IPS-15b (cell line): ENCODE results near the gene PIK3R2.
"Not testable (repeated sequence)": the region's sequence is repeated elsewhere in the genome, so short reads cannot be mapped to it uniquely, and the experiment has no call there.

Experiments
- H3K27me3 ChIP-seq: one replicate; pipeline ENCODE4 v1.6.1; 2013; ENCODE audit warnings: low read length; ENCODE audit not compliant: control insufficient read depth, insufficient read depth
- H3K36me3 ChIP-seq: one replicate; pipeline ENCODE4 v1.6.1; 2013; ENCODE audit warnings: low read length; ENCODE audit not compliant: control insufficient read depth, insufficient read depth
- H3K4me1 ChIP-seq: one replicate; pipeline ENCODE4 v1.6.1; 2013; ENCODE audit warnings: mild to moderate bottlenecking, low read length; ENCODE audit not compliant: control insufficient read depth, insufficient read depth
- H3K4me3 ChIP-seq: one replicate; pipeline ENCODE4 v1.5.1; 2013; ENCODE audit warnings: low read depth, low read length
- H3K9ac ChIP-seq: one replicate; pipeline ENCODE4 v1.6.1; 2013; ENCODE audit warnings: low read depth, mild to moderate bottlenecking, low read length
- H3K9me3 ChIP-seq: one replicate; pipeline ENCODE4 v1.6.1; 2013; ENCODE audit warnings: mild to moderate bottlenecking, low read length; ENCODE audit not compliant: control insufficient read depth, insufficient read depth

PIK3R2 gene

DNA sequence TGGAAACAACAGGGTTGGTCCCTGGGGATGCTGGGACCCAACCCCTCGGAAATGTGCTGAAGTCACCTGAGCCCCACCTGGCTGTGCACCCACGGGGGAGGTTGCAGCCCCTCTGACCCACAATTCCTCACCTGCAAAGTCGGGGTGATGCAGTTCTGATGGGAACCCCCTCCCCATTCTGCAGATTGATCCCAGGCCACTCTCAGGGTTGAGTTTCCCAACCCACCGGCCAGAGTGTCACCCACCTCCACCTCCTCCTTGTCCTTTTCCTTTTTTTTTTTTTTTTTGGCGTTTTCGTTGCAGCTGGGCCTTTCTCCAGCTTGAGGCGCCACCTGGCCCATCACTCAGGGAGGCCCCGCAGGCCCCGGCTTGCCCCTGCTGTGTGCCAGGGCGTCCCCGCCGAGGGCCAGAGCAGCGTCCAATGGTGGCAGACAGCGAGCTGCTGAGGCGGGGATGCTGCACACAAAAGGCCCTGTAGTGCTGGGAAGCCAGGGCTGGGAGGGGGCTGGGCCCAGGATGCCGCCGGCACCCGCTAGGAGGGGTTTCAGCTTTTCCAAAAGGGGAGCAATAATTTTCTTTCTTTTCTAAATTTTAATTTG is 4.6 kb downstream of the PIK3R2 start:
- Histone ChIP-seq H3K36me3 (peaks cover 18% of the 10 kb centered on the region), H3K9me3 (no peaks in the 10 kb centered on the region), H3K9ac (no peak overlapping the region), H3K4me3 (no peak overlapping the region), H3K4me1 (peaks cover 4% of the 10 kb centered on the region), H3K27me3 (no peaks in the 10 kb centered on the region)

DNA sequence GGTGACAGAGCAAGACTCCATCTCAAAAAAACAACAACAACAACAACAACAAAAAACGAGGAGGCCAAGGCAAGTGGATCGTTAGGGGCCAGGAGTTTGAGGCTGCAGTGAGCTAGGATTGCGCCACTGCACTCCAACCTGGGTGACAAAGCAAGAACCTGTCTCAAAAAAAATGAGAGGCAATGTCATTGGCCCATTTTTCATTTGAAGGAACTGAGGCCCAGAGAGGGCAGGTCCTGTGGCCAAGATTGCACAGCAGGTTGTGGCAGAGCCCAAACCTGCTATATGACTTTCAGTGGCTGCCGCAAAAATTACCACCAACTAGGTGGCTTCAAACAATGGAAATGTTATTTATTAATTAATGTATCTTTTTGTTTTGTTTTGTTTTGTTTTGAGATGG is 5.5 kb downstream of the PIK3R2 start:
- Histone ChIP-seq H3K9ac (no peak overlapping the region), H3K27me3 (no peaks in the 10 kb centered on the region), H3K36me3 (peaks cover 27% of the 10 kb centered on the region), H3K9me3 (no peaks in the 10 kb centered on the region), H3K4me1 (peaks cover 4% of the 10 kb centered on the region), H3K4me3 (no peak overlapping the region)

DNA sequence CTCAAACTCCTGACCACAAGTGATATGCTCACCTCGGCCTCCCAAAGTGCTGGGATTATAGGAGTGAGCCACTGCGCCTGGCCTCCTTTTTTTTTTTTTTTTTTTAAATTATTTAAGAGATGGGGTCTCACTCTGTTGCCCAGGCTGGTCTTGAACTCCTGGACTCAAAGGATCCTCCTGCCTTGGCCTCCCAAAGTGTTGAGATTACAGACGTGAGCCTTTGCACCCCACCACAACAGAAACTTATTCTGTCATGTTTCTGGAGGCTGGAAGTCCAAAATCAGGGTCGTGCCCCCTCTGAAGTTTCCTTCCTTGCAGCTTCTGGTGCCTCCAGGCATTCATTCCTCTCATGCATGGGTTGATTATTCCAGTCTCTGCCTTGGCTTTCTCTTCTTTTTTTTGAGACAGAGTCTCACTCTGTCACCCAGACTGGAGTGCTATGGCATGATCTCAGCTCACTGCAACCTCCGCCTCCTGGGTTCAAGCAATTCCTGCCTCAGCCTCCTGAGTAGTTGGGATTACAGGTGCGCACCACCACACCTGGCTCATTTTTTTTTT is 6.2 kb downstream of the PIK3R2 start:
- H3K4me1 ChIP-seq, H3K4me3 ChIP-seq, H3K27me3 ChIP-seq, H3K9ac ChIP-seq, H3K9me3 ChIP-seq: not testable (repeated sequence)
- peaks cover 30% of the 10 kb centered on the region for H3K36me3 ChIP-seq

- Histone ChIP-seq H3K4me3 (no peak overlapping the region), H3K27me3 (no peaks in the 10 kb centered on the region), H3K4me1 (peaks cover 2% of the 10 kb centered on the region), H3K36me3 (peaks cover 33% of the 10 kb centered on the region), H3K9me3 (no peaks in the 10 kb centered on the region), H3K9ac (no peak overlapping the region)
Observed at GRCh38 chr19:18159810-18160209, 6.8 kb downstream of the PIK3R2 start.

DNA sequence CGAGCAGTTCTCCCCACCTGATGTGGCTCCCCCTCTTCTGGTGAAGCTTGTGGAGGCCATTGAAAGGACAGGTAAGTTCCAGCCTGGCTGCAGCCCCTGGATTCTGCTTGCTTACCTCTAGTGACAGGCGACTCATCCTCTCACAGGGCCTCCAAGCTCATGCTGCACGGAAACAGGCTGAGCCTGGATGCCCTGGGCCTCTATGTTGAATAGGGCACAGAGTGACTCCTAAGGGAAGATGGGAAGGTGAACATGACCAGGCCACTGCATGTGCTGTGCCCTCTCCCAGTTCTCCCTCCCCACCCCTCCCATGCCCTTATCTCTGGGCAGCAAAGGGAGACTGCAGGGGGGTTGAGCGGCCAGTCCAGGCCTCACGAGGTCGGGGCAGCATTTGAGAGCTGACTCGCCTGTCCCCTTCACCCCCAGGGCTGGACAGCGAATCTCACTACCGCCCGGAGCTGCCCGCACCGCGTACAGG is 7.6 kb downstream of the PIK3R2 start:
- Histone ChIP-seq H3K4me3 (peak overlapping the region; percentile 26), H3K9me3 (no peaks in the 10 kb centered on the region), H3K4me1 (peaks cover 2% of the 10 kb centered on the region), H3K27me3 (no peaks in the 10 kb centered on the region), H3K9ac (peak overlapping the region; percentile 37), H3K36me3 (peaks cover 33% of the 10 kb centered on the region)

DNA sequence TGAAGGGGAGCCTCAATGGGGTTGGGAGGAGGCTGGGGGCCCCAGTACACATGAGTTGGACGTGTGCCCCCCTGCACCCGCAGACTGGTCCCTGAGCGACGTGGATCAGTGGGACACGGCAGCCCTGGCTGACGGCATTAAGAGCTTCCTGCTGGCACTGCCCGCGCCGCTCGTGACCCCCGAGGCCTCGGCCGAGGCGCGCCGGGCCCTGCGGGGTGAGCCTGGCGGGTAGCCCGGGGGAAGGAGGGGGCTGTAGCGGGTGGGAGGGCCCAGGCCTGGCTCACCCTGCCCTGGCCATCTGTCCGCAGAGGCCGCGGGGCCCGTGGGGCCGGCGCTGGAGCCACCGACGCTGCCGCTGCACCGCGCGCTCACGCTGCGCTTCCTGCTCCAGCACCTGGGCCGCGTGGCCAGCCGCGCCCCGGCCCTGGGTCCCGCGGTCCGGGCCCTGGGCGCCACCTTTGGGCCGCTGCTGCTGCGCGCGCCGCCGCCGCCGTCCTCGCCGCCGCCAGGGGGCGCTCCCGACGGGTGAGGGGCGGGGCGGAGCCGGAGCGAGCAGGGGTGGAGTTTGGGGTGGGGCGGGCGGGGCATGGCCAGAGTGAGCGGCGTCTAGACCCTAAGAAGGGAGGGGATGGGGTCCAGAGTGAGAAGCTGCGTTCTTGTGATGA is 8.1 kb downstream of the PIK3R2 start:
- peaks cover 35% of the 10 kb centered on the region for H3K36me3 ChIP-seq
- peak overlapping the region; percentile 37 for H3K9ac ChIP-seq
- peak overlapping the region; percentile 55 for H3K4me3 ChIP-seq

DNA sequence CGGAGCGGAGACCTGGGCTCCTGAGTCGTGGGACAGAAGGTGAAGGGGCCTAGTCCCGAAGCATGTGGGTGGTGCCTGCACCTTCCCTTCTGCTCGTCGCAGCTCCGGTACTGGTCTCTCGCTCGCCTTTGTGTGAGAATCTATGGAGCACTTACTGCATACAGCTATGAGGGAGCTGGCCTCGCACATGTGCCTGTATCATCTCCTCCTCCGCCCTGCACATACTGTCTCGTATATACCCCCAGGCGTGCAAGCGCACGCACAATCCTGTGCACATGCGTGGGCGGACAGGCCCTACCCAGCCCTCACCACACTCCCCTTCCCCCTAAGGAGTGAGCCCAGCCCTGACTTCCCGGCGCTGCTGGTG is 8.7 kb downstream of the PIK3R2 start:
- peaks cover 35% of the 10 kb centered on the region for H3K36me3 ChIP-seq
- peaks cover 2% of the 10 kb centered on the region for H3K4me1 ChIP-seq
- H3K4me3 ChIP-seq, result peak overlapping the region; percentile 55
- H3K27me3 ChIP-seq, result no peaks in the 10 kb centered on the region
- no peaks in the 10 kb centered on the region for H3K9me3 ChIP-seq
- H3K9ac ChIP-seq, result no peak overlapping the region

More for the DNA sequence above, 8.1 kb downstream of the PIK3R2 start:
- Histone ChIP-seq H3K27me3 (no peaks in the 10 kb centered on the region), H3K9me3 (no peaks in the 10 kb centered on the region), H3K4me1 (peaks cover 2% of the 10 kb centered on the region)

GRCh38 chr19:18164072-18164471 is 11.1 kb downstream of the PIK3R2 start:
- H3K9ac ChIP-seq, result no peak overlapping the region
- no peaks in the 10 kb centered on the region for H3K27me3 ChIP-seq
- H3K4me3 ChIP-seq, result no peak overlapping the region
- H3K9me3 ChIP-seq, result no peaks in the 10 kb centered on the region
- H3K36me3 ChIP-seq, result peaks cover 43% of the 10 kb centered on the region
- H3K4me1 ChIP-seq, result peaks cover 2% of the 10 kb centered on the region

DNA sequence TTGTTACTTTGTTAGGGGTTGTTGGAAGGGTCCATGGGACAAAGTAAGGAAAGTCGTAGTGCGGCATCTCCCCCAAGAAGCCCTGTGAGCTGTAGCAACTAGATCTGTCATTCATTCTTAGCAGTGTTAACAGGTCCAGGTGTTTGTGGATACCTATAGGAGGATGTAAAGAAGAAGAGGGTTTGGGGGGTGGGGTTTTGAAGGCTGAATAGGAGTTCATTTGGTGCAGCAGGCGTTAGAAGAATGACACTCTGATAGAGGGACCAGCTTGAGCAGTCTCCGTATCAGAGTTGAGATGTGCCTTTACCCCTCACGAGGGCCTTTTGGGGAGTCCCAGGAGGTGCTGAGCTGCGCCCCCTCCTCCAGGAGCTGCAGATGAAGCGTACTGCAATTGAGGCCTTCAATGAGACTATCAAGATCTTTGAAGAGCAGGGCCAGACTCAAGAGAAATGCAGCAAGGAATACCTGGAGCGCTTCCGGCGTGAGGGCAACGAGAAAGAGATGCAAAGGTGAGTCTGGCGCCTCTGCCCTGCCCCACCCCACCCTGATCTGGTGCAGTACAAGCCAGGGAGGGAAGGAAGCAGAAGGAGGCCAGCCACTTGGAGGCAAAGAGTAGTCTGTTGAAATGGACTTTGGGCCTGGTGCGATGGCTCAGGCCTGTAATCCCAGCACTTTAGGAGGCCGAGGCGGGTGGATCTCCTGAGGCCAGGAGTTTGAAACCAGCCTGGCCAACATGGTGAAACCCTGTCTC is 13.0 kb downstream of the PIK3R2 start:
- peaks cover 48% of the 10 kb centered on the region for H3K36me3 ChIP-seq
- H3K4me1 ChIP-seq, result peaks cover 2% of the 10 kb centered on the region
- no peaks in the 10 kb centered on the region for H3K27me3 ChIP-seq
- H3K4me3 ChIP-seq, result no peak overlapping the region
- H3K9me3 ChIP-seq, result no peaks in the 10 kb centered on the region
- H3K9ac ChIP-seq, result no peak overlapping the region

DNA sequence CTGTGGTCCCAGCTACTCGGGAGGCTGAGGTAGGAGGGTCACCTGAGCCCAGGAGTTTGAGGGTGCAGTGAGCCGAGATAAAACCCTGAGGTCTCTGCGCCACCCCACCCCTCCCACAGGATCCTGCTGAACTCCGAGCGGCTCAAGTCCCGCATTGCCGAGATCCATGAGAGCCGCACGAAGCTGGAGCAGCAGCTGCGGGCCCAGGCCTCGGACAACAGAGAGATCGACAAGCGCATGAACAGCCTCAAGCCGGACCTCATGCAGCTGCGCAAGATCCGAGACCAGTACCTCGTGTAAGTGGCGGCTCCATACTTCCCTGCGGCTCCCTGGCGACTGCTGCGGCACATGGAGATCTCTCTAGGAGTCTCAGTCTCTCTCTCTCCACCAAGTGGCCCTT is 14.0 kb downstream of the PIK3R2 start:
- Histone ChIP-seq H3K36me3 (peaks cover 42% of the 10 kb centered on the region), H3K9me3 (no peaks in the 10 kb centered on the region), H3K4me3 (no peak overlapping the region), H3K27me3 (no peaks in the 10 kb centered on the region), H3K9ac (no peak overlapping the region), H3K4me1 (no peaks in the 10 kb centered on the region)

DNA sequence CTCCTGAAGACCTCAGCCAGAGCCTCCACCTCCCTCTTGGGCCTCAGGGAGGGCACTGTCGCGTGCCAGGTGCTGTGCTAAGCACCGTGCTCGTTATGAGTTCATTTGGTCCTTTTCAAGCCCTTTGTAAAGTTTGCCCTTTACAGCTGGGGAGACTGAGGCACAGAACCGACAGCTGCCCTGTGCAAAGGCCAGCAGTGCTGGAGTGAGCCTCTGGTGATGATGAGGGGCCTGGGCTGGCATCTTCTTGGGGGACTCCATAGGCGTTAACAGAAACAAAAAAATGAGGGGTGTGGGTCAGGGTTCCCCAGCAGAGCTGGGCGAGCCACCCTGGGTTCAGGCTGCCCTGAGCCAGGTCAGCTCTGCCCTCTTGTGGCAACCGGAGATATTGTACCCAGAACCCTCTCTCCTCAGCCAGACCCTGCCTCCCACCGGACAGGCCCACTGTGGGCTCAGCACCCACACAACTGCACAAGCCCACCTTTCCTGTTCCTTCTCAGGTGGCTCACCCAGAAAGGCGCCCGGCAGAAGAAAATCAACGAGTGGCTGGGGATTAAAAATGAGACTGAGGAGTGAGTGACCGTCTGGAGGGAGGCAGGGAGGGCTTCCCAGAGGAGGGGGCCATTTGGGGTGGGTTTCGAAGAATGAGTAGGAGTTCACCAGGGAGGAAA is 15.1 kb downstream of the PIK3R2 start:
- Histone ChIP-seq H3K4me3 (no peak overlapping the region), H3K4me1 (no peaks in the 10 kb centered on the region), H3K36me3 (peaks cover 31% of the 10 kb centered on the region), H3K9ac (no peak overlapping the region), H3K27me3 (no peaks in the 10 kb centered on the region), H3K9me3 (no peaks in the 10 kb centered on the region)
